Heart left ventricle (tissue), 13 donors: ENCODE data around the gene RHOB.

Experiments used
- POLR2A ChIP-seq, 2 donors: fragments of 450-650 bp; IDR thresholded peaks; one replicate each; pipeline ENCODE4 v1.6.1; 2017; ENCODE audit warnings: antibody characterized with exemption in 2 of 2, mild to moderate bottlenecking in 2 of 2, moderate library complexity in 2 of 2
- TF ChIP-seq, protein P1 (sequence below), 12 donors: fragments of 200-600 bp; sonication (generic) in 4 of 12; IDR thresholded peaks; one replicate each; pipeline versions ENCODE4 v1.5.0 to v1.8.0; 2018 to 2022; ENCODE audit warnings: antibody characterized with exemption in 12 of 12, mild to moderate bottlenecking in 5 of 12
- donor health status: ischemic (EF 13 %, LVEDD 7.1; RV severe dilation, severe dysfunction).
- donor health status: DM: no; HTN: yes; CAD: no.
- donor health status: DM: no; HTN: no; CAD: no.
- donor health status: ischemic (EF 25% LVEDD 6.9; RV normal size, moderate dysfunction).
- donor health status: ischemic (EF 25% LVEDD 5.7; RV mildly dilated, moderate dysfunction).
- donor health status: ischemic (EF 35%, LVEDD 5.7; RV mildly dilated, moderate dysfunction).
- donor health status: nonischemic (EF 11% LVEDD 7.7; RV severe dilation, severe dysfunction).
- donor health status: DM: yes; HTN: yes; CAD: no.
- donor health status: PGD.
- donor health status: ischemic (EF 29% LVEDD 5.4; RV normal size, mild dysfunction).
- donor health status: nonischemic (EF 23%, LVEDD 6.1; RV moderate dilation, normal function).

DNA sequence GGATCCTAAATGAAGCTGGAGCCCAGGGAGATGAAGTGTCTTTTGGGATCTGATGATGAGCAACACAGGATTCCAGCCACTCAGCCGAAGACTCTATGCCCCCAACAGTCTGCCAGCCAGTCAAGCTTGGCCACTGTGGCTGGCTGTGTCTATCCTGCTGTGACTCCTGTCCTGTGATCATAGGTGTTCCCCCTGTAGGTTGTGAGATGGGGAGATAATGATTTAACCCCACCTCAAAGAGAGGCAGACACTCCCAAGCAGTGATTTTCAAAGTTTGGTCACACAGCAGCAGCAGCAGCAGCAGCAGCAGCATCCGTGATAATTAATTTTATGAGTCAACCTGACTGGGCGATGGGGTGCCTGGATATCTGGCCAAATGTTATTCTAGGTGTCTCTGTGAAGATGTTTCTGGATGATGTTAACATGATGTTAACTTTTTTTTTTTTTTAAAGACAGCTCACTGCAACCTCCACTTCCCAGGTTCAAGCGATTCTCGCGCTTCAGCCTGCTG, 21.4 kb upstream of the RHOB start:
- TF ChIP-seq, protein P1, sequence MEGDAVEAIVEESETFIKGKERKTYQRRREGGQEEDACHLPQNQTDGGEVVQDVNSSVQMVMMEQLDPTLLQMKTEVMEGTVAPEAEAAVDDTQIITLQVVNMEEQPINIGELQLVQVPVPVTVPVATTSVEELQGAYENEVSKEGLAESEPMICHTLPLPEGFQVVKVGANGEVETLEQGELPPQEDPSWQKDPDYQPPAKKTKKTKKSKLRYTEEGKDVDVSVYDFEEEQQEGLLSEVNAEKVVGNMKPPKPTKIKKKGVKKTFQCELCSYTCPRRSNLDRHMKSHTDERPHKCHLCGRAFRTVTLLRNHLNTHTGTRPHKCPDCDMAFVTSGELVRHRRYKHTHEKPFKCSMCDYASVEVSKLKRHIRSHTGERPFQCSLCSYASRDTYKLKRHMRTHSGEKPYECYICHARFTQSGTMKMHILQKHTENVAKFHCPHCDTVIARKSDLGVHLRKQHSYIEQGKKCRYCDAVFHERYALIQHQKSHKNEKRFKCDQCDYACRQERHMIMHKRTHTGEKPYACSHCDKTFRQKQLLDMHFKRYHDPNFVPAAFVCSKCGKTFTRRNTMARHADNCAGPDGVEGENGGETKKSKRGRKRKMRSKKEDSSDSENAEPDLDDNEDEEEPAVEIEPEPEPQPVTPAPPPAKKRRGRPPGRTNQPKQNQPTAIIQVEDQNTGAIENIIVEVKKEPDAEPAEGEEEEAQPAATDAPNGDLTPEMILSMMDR (IDR thresholded peaks at IDR 0.05): no peak
- TF ChIP-seq POLR2A (IDR thresholded peaks at IDR 0.05): no peak
